ENCODE data around the gene ALK.

DNA sequence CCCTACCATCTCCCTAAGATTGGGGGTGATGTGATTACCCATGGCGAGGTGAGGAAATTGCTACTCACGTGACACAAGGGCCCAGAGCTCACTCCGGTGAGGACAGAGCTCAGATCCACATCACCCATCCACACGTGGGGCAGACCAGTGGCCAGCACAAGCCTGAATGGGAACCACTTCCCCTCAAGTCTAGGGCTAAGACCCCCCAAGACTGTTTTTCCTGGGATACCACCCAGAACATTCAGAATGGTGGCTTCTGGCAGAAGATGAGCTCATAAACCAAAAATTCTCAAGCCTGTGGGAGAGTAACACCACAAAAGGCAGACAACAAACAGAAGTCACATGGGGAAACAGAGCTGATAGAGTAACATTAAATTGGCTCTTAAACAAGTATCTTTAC is 321.4 kb downstream of the ALK start:
- TF ChIP-seq, protein P1, sequence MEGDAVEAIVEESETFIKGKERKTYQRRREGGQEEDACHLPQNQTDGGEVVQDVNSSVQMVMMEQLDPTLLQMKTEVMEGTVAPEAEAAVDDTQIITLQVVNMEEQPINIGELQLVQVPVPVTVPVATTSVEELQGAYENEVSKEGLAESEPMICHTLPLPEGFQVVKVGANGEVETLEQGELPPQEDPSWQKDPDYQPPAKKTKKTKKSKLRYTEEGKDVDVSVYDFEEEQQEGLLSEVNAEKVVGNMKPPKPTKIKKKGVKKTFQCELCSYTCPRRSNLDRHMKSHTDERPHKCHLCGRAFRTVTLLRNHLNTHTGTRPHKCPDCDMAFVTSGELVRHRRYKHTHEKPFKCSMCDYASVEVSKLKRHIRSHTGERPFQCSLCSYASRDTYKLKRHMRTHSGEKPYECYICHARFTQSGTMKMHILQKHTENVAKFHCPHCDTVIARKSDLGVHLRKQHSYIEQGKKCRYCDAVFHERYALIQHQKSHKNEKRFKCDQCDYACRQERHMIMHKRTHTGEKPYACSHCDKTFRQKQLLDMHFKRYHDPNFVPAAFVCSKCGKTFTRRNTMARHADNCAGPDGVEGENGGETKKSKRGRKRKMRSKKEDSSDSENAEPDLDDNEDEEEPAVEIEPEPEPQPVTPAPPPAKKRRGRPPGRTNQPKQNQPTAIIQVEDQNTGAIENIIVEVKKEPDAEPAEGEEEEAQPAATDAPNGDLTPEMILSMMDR (IDR thresholded peaks at IDR 0.05; ENCODE audit: low read length) = no peak
- no peak for TF ChIP-seq EZH2 (optimal IDR thresholded peaks at IDR 0.05; ENCODE audit: low read depth, low read length)
- TF ChIP-seq EZH2phosphoT487 (IDR thresholded peaks at IDR 0.05; ENCODE audit: low read length) = no peak
